HG02938 (cell line): ENCODE results near the gene C4orf54.

Source experiments
- ATAC-seq: cut with Tn5 transposase; IDR thresholded peaks from one replicate; pipeline ENCODE4 v1.9.1; 2021; ENCODE audit warnings: mild to moderate bottlenecking, moderate library complexity; ENCODE audit not compliant: unreplicated experiment

Gene C4orf54

GRCh38 chr4:99652596-99653436 lies 4.8 kb downstream of the C4orf54 start:
- ATAC-seq, result no peak

GRCh38 chr4:99651811-99652485 lies 5.7 kb downstream of the C4orf54 start:
- no peak for ATAC-seq

GRCh38 chr4:99651016-99651769 lies 6.4 kb downstream of the C4orf54 start:
- no peak for ATAC-seq

GRCh38 chr4:99649778-99650177 lies 7.8 kb downstream of the C4orf54 start:
- no peak for ATAC-seq

GRCh38 chr4:99649208-99649607 lies 8.4 kb downstream of the C4orf54 start:
- ATAC-seq, result no peak

- ATAC-seq, result no peak
These were observed 9.3 kb downstream of the C4orf54 start for GRCh38 chr4:99648321-99648720.

- ATAC-seq, result no peak
These were observed 10.6 kb downstream of the C4orf54 start for GRCh38 chr4:99647071-99647470.

- no peak for ATAC-seq
These were observed 12.0 kb downstream of the C4orf54 start for GRCh38 chr4:99645638-99646037.

GRCh38 chr4:99645036-99645435 lies 12.6 kb downstream of the C4orf54 start:
- no peak for ATAC-seq

GRCh38 chr4:99644453-99644852 lies 13.2 kb downstream of the C4orf54 start:
- ATAC-seq, result no peak

GRCh38 chr4:99642725-99643489 lies 14.7 kb downstream of the C4orf54 start:
- no peak for ATAC-seq

GRCh38 chr4:99640676-99641075 lies 17.0 kb downstream of the C4orf54 start:
- ATAC-seq, result no peak

GRCh38 chr4:99637174-99637573 lies 20.5 kb downstream of the C4orf54 start:
- ATAC-seq, result no peak

- ATAC-seq, result no peak
These were observed 21.2 kb downstream of the C4orf54 start for GRCh38 chr4:99636422-99636821.

- ATAC-seq, result no peak
These were observed 22.0 kb downstream of the C4orf54 start for GRCh38 chr4:99635601-99636000.

GRCh38 chr4:99634742-99635360 lies 22.8 kb downstream of the C4orf54 start:
- ATAC-seq, result no peak

GRCh38 chr4:99633772-99634171 lies 23.9 kb downstream of the C4orf54 start:
- ATAC-seq, result no peak

GRCh38 chr4:99630857-99631360 lies 26.7 kb downstream of the C4orf54 start:
- no peak for ATAC-seq

GRCh38 chr4:99629962-99630554 lies 27.6 kb downstream of the C4orf54 start:
- ATAC-seq, result no peak

- no peak for ATAC-seq
These were observed 29.6 kb downstream of the C4orf54 start for GRCh38 chr4:99628040-99628439.
